ENCODE results near the gene TMEM170B.

- TF ChIP-seq HDAC6 (IDR thresholded peaks at IDR 0.05; ENCODE audit: low read depth, low read length), result no peak
- no peak for TF ChIP-seq POLR2AphosphoS5 (IDR thresholded peaks at IDR 0.05; ENCODE audit: control insufficient read depth, insufficient read depth, low read depth, low read length)
- no peak for TF ChIP-seq NFE2 (IDR thresholded peaks at IDR 0.05; ENCODE audit: low read depth)
These were observed 75.8 kb downstream of the TMEM170B start for GRCh38 chr6:11613336-11613735.

Data from K562 (cell line).